ENCODE measurements around the gene OR10H5. TPM values are rescaled to one million over a fixed set of nuclear protein-coding genes. Genes with fewer than 3 reads are reported as not detected.
"Not testable (repeated sequence)": the region's sequence is repeated elsewhere in the genome, so short reads cannot be mapped to it uniquely, and the experiment has no call there.

The OR10H5 gene
- total and polyA plus RNA-seq, 2 experiments from 2014 or later: not detected

DNA sequence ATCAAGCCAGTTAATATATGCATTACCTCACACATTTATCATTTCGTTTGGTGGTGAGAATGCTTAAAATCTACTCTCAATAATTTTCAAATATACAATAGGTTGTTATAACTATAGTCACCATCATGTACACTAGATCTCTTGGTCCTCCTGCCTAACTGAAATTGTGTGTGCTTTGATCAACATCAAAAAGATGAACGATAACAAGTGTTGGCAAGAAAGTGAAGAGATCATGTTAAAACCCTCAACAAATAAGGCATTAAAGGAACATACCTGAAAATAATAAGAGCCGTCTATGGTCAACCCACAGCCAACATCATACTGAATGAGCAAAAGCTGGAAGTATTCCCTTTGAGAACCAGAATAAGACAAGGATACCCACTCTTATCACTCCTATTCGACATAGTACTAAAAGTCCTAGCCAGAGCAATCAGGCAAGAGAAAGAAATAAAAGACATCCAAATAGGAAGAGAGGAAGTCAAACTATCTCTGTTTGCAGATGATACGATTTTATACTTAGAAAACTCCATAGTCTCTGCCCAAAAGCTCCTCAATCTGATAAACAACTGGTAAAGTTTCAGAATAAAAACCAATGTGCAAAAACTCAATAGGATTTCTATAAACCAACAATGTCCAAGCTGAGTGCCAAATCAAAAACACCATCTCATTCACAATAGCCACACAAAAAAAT, 55.9 kb downstream of the OR10H5 start (continued):
- TF ChIP-seq STAT1 (IDR thresholded peaks at IDR 0.05; ENCODE audit: unreplicated experiment) (no peak), NANOG (IDR thresholded peaks at IDR 0.05; ENCODE audit: borderline replicate concordance) (no peak), CREB1 (CRISPR knock-in tag; IDR thresholded peaks at IDR 0.05; ENCODE audit: low read depth) (no peak), ZNF331 (CRISPR knock-in tag; IDR thresholded peaks at IDR 0.05; ENCODE audit: low read depth) (no peak), ZNF114 (CRISPR knock-in tag; IDR thresholded peaks at IDR 0.05) (no peak), EZH2 (IDR thresholded peaks at IDR 0.05; ENCODE audit: low read depth, unreplicated experiment) (no peak)
- TF ChIP-seq, protein P1, sequence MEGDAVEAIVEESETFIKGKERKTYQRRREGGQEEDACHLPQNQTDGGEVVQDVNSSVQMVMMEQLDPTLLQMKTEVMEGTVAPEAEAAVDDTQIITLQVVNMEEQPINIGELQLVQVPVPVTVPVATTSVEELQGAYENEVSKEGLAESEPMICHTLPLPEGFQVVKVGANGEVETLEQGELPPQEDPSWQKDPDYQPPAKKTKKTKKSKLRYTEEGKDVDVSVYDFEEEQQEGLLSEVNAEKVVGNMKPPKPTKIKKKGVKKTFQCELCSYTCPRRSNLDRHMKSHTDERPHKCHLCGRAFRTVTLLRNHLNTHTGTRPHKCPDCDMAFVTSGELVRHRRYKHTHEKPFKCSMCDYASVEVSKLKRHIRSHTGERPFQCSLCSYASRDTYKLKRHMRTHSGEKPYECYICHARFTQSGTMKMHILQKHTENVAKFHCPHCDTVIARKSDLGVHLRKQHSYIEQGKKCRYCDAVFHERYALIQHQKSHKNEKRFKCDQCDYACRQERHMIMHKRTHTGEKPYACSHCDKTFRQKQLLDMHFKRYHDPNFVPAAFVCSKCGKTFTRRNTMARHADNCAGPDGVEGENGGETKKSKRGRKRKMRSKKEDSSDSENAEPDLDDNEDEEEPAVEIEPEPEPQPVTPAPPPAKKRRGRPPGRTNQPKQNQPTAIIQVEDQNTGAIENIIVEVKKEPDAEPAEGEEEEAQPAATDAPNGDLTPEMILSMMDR (conservative IDR thresholded peaks at IDR 0.05; ENCODE audit: low read depth in 2 of 2): no peak

DNA sequence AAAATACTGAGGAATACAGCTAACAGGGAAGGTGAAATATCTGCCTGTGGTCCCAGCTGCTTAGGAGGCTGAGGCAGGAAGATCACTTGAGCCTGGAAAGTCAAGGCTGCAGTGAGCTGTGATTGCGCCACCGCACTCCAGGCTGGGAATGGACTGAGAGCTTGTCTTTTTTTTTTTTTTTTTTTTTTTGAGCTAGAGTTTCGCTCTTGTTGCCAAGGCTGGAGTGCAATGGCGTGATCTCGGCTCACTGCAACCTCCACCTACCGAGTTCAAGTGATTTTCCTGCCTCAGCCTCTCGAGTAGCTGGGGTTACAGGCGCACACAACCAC, 56.4 kb downstream of the OR10H5 start:
- not testable (repeated sequence) for H3K9me2 ChIP-seq (ENCODE audit: insufficient read depth); H3F3A ChIP-seq (replicated peaks; ENCODE audit: low read depth); H3K4me2 ChIP-seq; H3K79me2 ChIP-seq (replicated peaks; ENCODE audit: insufficient read depth); H3K4me3 Mint-ChIP-seq; H3K4me3 ChIP-seq; H3K27me3 Mint-ChIP-seq (ENCODE audit: insufficient read depth, low read depth, poor library complexity); H3K27me3 ChIP-seq (ENCODE audit: insufficient read depth); H3K27ac ChIP-seq (ENCODE audit: low read depth); H3K36me3 ChIP-seq (ENCODE audit: insufficient read depth); H3K4me1 Mint-ChIP-seq; DNase-seq (ENCODE audit: low spot score); H4K20me1 ChIP-seq (replicated peaks; ENCODE audit: insufficient read depth); H2AFZ ChIP-seq; H3K27ac Mint-ChIP-seq; ATAC-seq; H3K4me1 ChIP-seq (ENCODE audit: insufficient read depth)
- Mint-ChIP-seq H3K9me3 (peaks cover 94% of the 10 kb centered on the region), H3K36me3 (ENCODE audit: low read depth) (peaks cover 43% of the 10 kb centered on the region)

DNA sequence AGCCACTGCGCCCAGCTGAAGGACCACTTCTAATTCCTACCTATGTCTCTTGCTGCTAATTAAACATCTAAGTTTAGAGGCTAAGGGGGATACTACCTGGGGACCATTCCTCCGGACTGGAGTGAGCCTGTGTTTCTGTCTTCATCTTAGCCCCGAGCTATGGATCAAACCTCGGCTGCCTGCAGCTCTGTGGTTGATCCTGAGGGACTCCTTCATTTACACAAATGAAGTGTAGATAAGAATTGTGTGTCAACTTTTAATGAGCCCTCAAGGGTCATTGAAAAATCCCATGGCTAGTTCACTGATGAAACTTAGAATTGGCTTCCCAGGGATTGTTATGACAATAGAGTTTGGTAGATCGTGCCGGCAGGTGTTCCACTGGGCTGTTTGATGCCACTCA, 59.5 kb downstream of the OR10H5 start:
- Mint-ChIP-seq H3K9me3 (peaks cover 95% of the 10 kb centered on the region), H3K27ac (no peak overlapping the region), H3K27me3 (ENCODE audit: insufficient read depth, low read depth, poor library complexity) (peaks cover 5% of the 10 kb centered on the region)

More for the DNA sequence above, 59.5 kb downstream of the OR10H5 start:
- peaks cover 43% of the 10 kb centered on the region for H3K36me3 Mint-ChIP-seq (ENCODE audit: low read depth)
- H3K4me1 Mint-ChIP-seq: no peaks in the 10 kb centered on the region
- Histone ChIP-seq H3K79me2 (replicated peaks; ENCODE audit: insufficient read depth) (no peaks in the 10 kb centered on the region), H3K9me2 (ENCODE audit: insufficient read depth) (no peaks in the 10 kb centered on the region), H3F3A (replicated peaks; ENCODE audit: low read depth) (no peaks in the 10 kb centered on the region), H3K4me1 (ENCODE audit: insufficient read depth) (no peaks in the 10 kb centered on the region), H2AFZ (no peak overlapping the region), H3K4me2 (no peak overlapping the region), H3K4me3 (no peak overlapping the region), H3K27ac (ENCODE audit: low read depth) (no peak overlapping the region), H3K27me3 (ENCODE audit: insufficient read depth) (no peaks in the 10 kb centered on the region), H4K20me1 (replicated peaks; ENCODE audit: insufficient read depth) (no peaks in the 10 kb centered on the region), H3K36me3 (ENCODE audit: insufficient read depth) (peaks cover 3% of the 10 kb centered on the region)
- no peak overlapping the region for H3K4me3 Mint-ChIP-seq
- ATAC-seq (no peak), DNase-seq (ENCODE audit: low spot score) (no peak)
- no peak for TF ChIP-seq STAT1 (IDR thresholded peaks at IDR 0.05; ENCODE audit: unreplicated experiment)
- TF ChIP-seq, protein P2, sequence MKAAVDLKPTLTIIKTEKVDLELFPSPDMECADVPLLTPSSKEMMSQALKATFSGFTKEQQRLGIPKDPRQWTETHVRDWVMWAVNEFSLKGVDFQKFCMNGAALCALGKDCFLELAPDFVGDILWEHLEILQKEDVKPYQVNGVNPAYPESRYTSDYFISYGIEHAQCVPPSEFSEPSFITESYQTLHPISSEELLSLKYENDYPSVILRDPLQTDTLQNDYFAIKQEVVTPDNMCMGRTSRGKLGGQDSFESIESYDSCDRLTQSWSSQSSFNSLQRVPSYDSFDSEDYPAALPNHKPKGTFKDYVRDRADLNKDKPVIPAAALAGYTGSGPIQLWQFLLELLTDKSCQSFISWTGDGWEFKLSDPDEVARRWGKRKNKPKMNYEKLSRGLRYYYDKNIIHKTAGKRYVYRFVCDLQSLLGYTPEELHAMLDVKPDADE (IDR thresholded peaks at IDR 0.05): no peak
- no peak for TF ChIP-seq ZNF114 (CRISPR knock-in tag; IDR thresholded peaks at IDR 0.05)
- no peak for TF ChIP-seq NANOG (IDR thresholded peaks at IDR 0.05; ENCODE audit: borderline replicate concordance)
- TF ChIP-seq, protein P3, sequence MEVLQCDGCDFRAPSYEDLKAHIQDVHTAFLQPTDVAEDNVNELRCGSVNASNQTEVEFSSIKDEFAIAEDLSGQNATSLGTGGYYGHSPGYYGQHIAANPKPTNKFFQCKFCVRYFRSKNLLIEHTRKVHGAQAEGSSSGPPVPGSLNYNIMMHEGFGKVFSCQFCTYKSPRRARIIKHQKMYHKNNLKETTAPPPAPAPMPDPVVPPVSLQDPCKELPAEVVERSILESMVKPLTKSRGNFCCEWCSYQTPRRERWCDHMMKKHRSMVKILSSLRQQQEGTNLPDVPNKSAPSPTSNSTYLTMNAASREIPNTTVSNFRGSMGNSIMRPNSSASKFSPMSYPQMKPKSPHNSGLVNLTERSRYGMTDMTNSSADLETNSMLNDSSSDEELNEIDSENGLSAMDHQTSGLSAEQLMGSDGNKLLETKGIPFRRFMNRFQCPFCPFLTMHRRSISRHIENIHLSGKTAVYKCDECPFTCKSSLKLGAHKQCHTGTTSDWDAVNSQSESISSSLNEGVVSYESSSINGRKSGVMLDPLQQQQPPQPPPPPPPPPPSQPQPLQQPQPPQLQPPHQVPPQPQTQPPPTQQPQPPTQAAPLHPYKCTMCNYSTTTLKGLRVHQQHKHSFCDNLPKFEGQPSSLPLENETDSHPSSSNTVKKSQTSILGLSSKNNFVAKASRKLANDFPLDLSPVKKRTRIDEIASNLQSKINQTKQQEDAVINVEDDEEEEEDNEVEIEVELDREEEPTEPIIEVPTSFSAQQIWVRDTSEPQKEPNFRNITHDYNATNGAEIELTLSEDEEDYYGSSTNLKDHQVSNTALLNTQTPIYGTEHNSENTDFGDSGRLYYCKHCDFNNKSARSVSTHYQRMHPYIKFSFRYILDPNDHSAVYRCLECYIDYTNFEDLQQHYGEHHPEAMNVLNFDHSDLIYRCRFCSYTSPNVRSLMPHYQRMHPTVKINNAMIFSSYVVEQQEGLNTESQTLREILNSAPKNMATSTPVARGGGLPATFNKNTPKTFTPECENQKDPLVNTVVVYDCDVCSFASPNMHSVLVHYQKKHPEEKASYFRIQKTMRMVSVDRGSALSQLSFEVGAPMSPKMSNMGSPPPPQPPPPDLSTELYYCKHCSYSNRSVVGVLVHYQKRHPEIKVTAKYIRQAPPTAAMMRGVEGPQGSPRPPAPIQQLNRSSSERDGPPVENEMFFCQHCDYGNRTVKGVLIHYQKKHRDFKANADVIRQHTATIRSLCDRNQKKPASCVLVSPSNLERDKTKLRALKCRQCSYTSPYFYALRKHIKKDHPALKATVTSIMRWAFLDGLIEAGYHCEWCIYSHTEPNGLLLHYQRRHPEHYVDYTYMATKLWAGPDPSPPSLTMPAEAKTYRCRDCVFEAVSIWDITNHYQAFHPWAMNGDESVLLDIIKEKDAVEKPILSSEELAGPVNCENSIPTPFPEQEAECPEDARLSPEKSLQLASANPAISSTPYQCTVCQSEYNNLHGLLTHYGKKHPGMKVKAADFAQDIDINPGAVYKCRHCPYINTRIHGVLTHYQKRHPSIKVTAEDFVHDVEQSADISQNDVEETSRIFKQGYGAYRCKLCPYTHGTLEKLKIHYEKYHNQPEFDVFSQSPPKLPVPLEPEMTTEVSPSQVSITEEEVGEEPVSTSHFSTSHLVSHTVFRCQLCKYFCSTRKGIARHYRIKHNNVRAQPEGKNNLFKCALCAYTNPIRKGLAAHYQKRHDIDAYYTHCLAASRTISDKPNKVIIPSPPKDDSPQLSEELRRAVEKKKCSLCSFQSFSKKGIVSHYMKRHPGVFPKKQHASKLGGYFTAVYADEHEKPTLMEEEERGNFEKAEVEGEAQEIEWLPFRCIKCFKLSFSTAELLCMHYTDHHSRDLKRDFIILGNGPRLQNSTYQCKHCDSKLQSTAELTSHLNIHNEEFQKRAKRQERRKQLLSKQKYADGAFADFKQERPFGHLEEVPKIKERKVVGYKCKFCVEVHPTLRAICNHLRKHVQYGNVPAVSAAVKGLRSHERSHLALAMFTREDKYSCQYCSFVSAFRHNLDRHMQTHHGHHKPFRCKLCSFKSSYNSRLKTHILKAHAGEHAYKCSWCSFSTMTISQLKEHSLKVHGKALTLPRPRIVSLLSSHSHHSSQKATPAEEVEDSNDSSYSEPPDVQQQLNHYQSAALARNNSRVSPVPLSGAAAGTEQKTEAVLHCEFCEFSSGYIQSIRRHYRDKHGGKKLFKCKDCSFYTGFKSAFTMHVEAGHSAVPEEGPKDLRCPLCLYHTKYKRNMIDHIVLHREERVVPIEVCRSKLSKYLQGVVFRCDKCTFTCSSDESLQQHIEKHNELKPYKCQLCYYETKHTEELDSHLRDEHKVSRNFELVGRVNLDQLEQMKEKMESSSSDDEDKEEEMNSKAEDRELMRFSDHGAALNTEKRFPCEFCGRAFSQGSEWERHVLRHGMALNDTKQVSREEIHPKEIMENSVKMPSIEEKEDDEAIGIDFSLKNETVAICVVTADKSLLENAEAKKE (CRISPR knock-in tag; IDR thresholded peaks at IDR 0.05): no peak
- TF ChIP-seq CREB1 (CRISPR knock-in tag; IDR thresholded peaks at IDR 0.05; ENCODE audit: low read depth): no peak
- no peak for TF ChIP-seq JUNB (IDR thresholded peaks at IDR 0.05; ENCODE audit: unreplicated experiment)

Measured in GM23338 (cell line).